GM19328 (cell line): ENCODE data around the gene FBXO48.
"Not testable (repeated sequence)": the region's sequence is repeated elsewhere in the genome, so short reads cannot be mapped to it uniquely, and the experiment has no call there.

Source experiments
- ATAC-seq: cut with Tn5 transposase; IDR thresholded peaks from one replicate; pipeline ENCODE4 v1.9.1; 2021; ENCODE audit warnings: mild to moderate bottlenecking, moderate library complexity; ENCODE audit not compliant: unreplicated experiment

FBXO48 gene, protein sequence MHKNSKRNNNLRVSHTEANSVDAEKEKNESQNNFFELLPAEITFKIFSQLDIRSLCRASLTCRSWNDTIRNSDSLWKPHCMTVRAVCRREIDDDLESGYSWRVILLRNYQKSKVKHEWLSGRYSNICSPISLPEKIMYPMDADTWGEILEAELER

DNA sequence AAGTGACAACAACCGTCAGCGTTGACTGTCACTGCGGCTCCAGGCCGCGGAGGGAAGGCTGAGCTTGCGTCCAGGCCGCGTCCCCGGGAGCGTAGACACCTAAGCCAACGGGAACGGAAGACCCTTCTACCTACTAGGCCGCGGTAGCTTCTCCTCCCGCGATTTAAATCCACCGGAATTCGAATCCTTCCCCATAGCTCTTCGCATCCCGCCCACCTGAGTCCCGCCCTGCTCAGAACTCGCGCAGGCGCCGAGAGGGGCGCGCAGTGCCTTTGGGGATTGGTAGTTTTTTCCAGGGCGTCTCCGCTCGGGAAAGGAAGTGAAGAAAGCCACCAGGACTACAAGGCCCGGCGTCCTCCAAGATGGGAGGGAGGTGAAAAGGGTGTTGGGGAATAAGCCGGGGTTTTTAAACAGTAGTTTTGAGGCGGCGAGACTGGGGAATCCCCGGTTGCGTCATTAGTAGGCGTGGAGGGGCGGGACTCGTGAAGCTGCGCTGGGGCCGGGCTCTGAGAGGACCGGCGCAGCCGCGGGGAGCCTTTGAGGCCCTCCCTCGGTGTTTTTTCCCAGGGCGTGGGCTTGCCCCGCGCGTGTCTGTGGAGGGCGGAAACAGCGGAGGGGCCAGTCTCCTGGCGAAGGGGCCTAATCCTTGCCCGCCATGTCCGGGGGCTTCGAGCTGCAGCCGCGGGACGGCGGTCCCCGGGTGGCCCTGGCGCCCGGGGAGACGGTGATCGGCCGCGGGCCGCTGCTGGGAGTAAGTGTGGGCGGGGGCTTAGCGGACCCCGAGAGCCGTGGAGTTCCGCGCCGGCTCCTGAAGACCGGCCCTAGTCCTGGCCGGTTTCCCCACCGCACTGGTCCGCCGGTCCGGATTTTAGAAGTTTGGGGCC lies at the start of gene FBXO48, which contains the start of gene APLF:
FBXO48 (minus strand) TSS at position 218 of the 884 bp plus-strand sequence. CDS start 2,149 bp downstream, outside the sequence.
APLF (plus strand) TSS at position 509 of the 884 bp plus-strand sequence; CDS start at position 656, 147 bp downstream.
- peak; percentile 95 for ATAC-seq

DNA sequence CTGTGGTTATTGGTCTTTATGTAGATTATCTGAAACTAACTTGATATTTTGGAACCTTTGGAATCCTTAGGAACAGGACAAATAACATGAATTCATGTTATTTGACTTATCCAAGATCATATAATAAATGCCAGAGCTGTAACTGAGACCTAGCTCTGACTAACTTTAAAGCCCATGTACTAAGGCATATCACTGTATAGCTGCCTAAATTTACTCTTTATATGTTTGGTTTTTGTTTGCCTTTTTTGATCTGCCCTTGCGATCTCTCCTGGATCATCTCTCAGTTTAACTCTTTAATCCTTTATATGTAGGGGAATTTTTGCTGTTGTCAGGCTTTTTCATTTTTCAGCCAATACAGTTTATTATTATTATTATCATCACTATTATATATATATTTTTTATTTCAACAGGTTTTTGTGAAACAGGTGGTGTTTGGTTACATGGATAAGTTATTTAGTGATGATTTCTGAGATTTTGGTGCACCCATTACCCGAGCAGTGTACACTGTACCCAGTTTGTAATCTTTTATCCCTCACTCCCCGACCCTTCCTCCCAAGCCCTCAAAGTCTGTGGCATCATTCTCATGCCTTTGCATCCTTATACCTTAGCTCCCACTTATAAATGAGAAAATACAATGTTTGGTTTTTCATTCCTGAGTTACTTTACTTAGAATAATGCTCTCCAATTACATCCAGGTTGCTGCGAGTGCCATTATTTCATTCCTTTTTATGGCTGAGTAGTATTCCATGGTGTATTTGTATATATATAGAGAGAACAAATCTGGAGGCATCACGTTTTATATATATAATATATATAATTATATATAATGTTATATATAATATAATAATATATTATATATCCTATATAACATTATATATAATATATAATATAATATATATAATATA lies 49.2 kb upstream of the FBXO48 start:
- no peak for ATAC-seq

GRCh38 chr2:68514316-68514929 lies 47.3 kb upstream of the FBXO48 start:
- no peak for ATAC-seq

- no peak for ATAC-seq
These were observed 45.9 kb upstream of the FBXO48 start for GRCh38 chr2:68512966-68513365.

DNA sequence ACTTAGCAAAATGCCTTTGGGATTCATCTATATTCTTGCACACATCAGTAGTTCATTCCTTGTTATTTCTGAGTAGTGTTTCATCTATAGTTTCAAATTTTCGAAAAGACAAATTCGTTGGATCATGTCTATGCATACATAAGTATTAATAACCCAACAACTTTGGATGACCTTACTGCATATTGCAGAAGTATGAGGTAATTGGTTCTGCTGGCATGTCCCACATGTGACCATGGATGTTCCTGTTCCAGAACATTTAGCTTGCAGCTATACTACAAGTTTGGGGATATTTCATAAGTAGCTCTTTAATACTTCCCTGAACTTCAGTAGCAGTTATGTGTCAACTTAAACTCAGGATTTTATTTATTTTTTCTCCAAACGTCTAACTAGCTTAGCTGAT lies 45.2 kb upstream of the FBXO48 start:
- no peak for ATAC-seq

DNA sequence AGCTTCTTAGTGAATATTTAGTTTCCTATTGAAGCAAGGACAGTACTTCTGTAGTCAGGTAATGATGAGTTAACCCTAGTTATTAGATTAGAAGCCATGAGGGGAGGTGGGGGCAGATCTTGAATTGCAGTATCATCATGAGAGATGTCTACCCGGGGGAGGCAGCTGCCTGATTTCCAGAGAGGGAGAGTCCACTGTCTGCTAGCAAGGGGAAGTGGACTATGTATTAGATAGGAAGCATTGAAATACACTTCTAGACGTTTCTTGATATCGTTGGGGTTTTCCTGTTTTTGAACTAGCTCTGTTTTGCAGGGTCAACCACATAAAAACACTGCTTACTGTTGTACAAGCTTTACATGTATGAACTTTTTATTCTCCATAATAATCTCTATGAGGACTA lies 39.1 kb upstream of the FBXO48 start:
- ATAC-seq, result no peak

DNA sequence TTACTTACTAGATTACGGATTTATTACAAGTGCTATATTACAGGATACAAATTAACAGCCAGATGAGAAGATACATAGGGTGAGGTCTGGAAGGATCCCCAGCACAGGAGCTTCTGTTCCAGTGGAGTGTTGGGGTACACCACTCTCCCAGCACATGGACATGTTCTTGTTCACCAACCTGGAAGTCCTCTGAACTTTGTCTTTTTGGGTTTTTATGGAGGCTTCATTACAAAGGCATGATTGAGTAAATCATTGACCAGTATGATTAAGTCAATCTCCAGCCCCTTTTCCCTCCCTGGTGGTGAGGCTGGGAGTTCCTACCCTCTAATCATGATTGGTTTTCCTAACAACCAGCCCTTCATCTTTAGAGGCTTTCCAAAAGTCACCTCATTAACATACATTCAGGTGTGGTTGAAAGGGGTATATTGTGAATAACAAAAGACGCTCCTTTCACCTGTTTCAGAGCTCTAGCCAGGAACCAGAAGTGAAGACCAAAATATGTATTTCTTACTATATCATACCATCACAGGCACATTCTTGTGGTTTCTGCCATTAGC lies 38.6 kb upstream of the FBXO48 start:
- no peak for ATAC-seq

GRCh38 chr2:68501768-68502167 lies 34.7 kb upstream of the FBXO48 start:
- no peak for ATAC-seq

DNA sequence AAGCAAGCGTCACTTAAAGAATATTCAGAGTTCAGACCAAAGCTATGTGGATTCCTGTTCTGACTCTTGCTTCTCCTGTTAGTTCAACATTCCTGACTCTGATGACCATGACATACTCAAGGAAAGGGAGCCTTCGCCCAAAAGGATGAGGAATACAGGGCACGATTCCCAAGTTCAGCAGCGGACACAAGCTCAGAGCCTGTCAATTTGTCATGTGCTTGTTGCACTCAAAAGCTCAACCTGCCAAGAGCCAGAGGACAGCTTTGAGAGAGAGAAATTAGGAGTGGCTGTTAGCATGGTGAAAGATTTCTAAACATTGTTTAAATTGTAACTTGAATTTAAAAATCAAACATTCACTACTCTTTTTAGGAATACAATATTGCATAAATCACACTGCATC lies 33.6 kb upstream of the FBXO48 start:
- ATAC-seq, result no peak

GRCh38 chr2:68499133-68499532 lies 32.0 kb upstream of the FBXO48 start:
- ATAC-seq, result no peak

DNA sequence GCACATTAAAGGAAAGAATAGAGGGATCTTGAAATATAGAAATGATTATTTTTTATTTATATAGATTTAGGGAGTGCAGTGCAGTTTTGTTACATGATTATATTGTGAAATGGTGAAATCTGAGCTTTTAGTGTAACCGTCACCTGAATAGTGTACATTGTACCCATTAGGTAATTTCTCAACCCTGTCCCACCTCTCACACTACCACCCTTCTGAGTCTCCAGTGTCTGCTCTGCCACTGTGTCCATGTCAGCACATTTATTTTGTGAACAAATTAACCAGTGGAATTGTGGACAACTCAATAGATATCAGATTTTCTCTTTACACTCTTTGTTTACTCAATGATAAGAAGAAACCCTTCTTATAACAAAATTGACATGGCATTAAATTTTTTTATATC lies 24.5 kb upstream of the FBXO48 start:
- ATAC-seq, result no peak

- ATAC-seq, result no peak
These were observed 22.2 kb upstream of the FBXO48 start for GRCh38 chr2:68489282-68489681.

GRCh38 chr2:68488605-68489004 lies 21.5 kb upstream of the FBXO48 start:
- not testable (repeated sequence) for ATAC-seq

- ATAC-seq, result no peak
These were observed 20.8 kb upstream of the FBXO48 start for GRCh38 chr2:68487773-68488355.

GRCh38 chr2:68483011-68483410 lies 15.9 kb upstream of the FBXO48 start:
- ATAC-seq, result no peak

- ATAC-seq, result no peak
These were observed 15.3 kb upstream of the FBXO48 start for GRCh38 chr2:68482296-68482820.

DNA sequence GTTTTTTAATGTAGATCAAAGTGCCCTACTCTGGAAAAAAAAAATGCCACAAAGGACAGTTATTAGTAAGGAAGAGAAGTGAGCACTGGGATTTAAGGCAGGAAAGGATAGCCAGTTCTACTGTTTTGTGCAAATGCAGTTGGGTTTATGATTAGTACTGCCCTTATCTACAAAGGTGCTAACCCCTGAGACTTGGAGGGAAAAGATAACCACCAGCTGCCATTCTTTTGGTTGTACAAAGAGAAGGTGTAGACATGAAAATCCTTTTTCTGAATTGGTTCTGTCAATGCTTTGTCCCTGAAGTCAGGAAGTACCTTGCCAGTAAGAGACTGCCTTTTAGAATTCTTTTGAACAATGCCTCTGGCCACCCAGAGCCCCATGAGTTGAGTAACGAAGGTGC lies 11.6 kb upstream of the FBXO48 start:
- ATAC-seq, result no peak

GRCh38 chr2:68476454-68476853 lies 9.4 kb upstream of the FBXO48 start:
- ATAC-seq, result no peak

GRCh38 chr2:68475576-68475975 lies 8.5 kb upstream of the FBXO48 start:
- ATAC-seq, result no peak

- ATAC-seq, result no peak
These were observed 8.0 kb upstream of the FBXO48 start for GRCh38 chr2:68475110-68475509.
